Inflammatory macrophage treated with lipopolysaccharide for 4 hours (primary cell): Measurements from ENCODE around the gene STRIP2.
A peak's percentile ranks its signal among the peaks of the same experiment; 100 is the strongest.
"Not testable (repeated sequence)": the region's sequence is repeated elsewhere in the genome, so short reads cannot be mapped to it uniquely, and the experiment has no call there.

Experiments used
- DNase-seq: peaks from one replicate; pipeline ENCODE4 v3.0.0-alpha.2; 2020

The STRIP2 gene

GRCh38 chr7:129454249-129454551 lies 20.0 kb downstream of the STRIP2 start:
- DNase-seq, result no peak

- no peak for DNase-seq
Measured at GRCh38 chr7:129456421-129456820, 22.2 kb downstream of the STRIP2 start.

- no peak for DNase-seq
Measured at GRCh38 chr7:129457101-129457500, 22.9 kb downstream of the STRIP2 start.

- no peak for DNase-seq
Measured at GRCh38 chr7:129458171-129458570, 23.9 kb downstream of the STRIP2 start.

- no peak for DNase-seq
Measured at GRCh38 chr7:129461809-129462208, 27.6 kb downstream of the STRIP2 start.

- peak; percentile 78 for DNase-seq
Measured at GRCh38 chr7:129462420-129462819, 28.2 kb downstream of the STRIP2 start.

GRCh38 chr7:129464194-129464593 lies 30.0 kb downstream of the STRIP2 start:
- DNase-seq, result no peak

GRCh38 chr7:129465080-129465479 lies 30.8 kb downstream of the STRIP2 start:
- no peak for DNase-seq

GRCh38 chr7:129466796-129467195 lies 32.6 kb downstream of the STRIP2 start:
- DNase-seq, result no peak

GRCh38 chr7:129468087-129468486 lies 33.9 kb downstream of the STRIP2 start:
- no peak for DNase-seq

GRCh38 chr7:129468547-129468946 lies 34.3 kb downstream of the STRIP2 start:
- DNase-seq, result no peak

- peak; percentile 8 for DNase-seq
Measured at GRCh38 chr7:129469930-129470329, 35.7 kb downstream of the STRIP2 start.

GRCh38 chr7:129470411-129470810 lies 36.2 kb downstream of the STRIP2 start:
- no peak for DNase-seq

GRCh38 chr7:129471402-129471827 lies 37.2 kb downstream of the STRIP2 start:
- no peak for DNase-seq

- not testable (repeated sequence) for DNase-seq
Measured at GRCh38 chr7:129475931-129476330, 41.7 kb downstream of the STRIP2 start.

GRCh38 chr7:129476398-129476797 lies 42.2 kb downstream of the STRIP2 start:
- not testable (repeated sequence) for DNase-seq

- DNase-seq, result no peak
Measured at GRCh38 chr7:129479831-129480230, 45.6 kb downstream of the STRIP2 start.

GRCh38 chr7:129480674-129481363 lies 46.6 kb downstream of the STRIP2 start:
- DNase-seq, result no peak

- DNase-seq, result not testable (repeated sequence)
Measured at GRCh38 chr7:129481376-129481775, 47.1 kb downstream of the STRIP2 start.

GRCh38 chr7:129482781-129483180 lies 48.5 kb downstream of the STRIP2 start:
- DNase-seq, result no peak

- DNase-seq, result no peak
Measured at GRCh38 chr7:129489491-129489890, 55.3 kb downstream of the STRIP2 start.

GRCh38 chr7:129492391-129492790 lies 58.2 kb downstream of the STRIP2 start:
- DNase-seq, result no peak

GRCh38 chr7:129493555-129493954 lies 59.3 kb downstream of the STRIP2 start:
- DNase-seq, result no peak

GRCh38 chr7:129494041-129494440 lies 59.8 kb downstream of the STRIP2 start:
- peak; percentile 67 for DNase-seq

- no peak for DNase-seq
Measured at GRCh38 chr7:129495987-129496386, 61.8 kb downstream of the STRIP2 start.
